Vagina (tissue), 2 donors: ENCODE data around the gene PPHLN1. TPM values are rescaled to one million over a fixed set of nuclear protein-coding genes. Genes with fewer than 3 reads are reported as not detected.

Source experiments
- DNase-seq, 2 donors: peaks; one replicate each; pipeline ENCODE4 v3.0.0-alpha.2; 2017; ENCODE audit errors: extremely low spot score in 2 of 2
- H3K27ac ChIP-seq: fragments of 200-600 bp; sonication (generic); one replicate; pipeline ENCODE4 v1.5.1; 2019
- H3K27me3 ChIP-seq: fragments of 200-600 bp; sonication (generic); one replicate; pipeline ENCODE4 v1.5.1; 2019
- H3K36me3 ChIP-seq, 2 donors: fragments of 200-600 bp; sonication (generic); one replicate each; pipeline ENCODE4 v1.5.1; 2017 to 2019
- H3K4me1 ChIP-seq: fragments of 200-600 bp; sonication (generic); one replicate; pipeline ENCODE4 v1.5.1; 2019
- H3K4me3 ChIP-seq, 2 donors: fragments of 200-600 bp; sonication (generic); 1 replicate in 1 of 2; 2 replicates in 1 of 2; pipeline ENCODE4 v1.5.1; 2016 to 2019
- H3K9me3 ChIP-seq: fragments of 200-600 bp; sonication (generic); one replicate; pipeline ENCODE4 v1.5.1; 2019
- CTCF ChIP-seq, 3 experiments: fragments of 450-650 bp in 2 of 3; fragments of 200-600 bp in 1 of 3; sonication (generic) in 1 of 3; IDR thresholded peaks; one replicate each; pipeline ENCODE4 v1.5.1; 2017 to 2019; ENCODE audit warnings: antibody characterized with exemption in 3 of 3, mild to moderate bottlenecking in 2 of 3, moderate library complexity in 2 of 3
- POLR2A ChIP-seq, 2 donors: fragments of 450-650 bp; IDR thresholded peaks; one replicate each; pipeline ENCODE4 v1.6.1; 2017; ENCODE audit warnings: antibody characterized with exemption in 2 of 2, mild to moderate bottlenecking in 2 of 2, moderate library complexity in 2 of 2
- POLR2AphosphoS5 ChIP-seq, 2 donors: sonication (generic); formaldehyde crosslinking; IDR thresholded peaks; one replicate each; pipeline ENCODE4 v1.9.0; 2017; ENCODE audit warnings: antibody characterized with exemption in 2 of 2, mild to moderate bottlenecking in 2 of 2, low read depth in 1 of 2; ENCODE audit not compliant: insufficient read depth in 1 of 2
- intact Hi-C: fragments of 100-400 bp; cut with DNase I; formaldehyde crosslinking; loops from one replicate; pipeline ENCODE4 v1.15.1; 2023
- total RNA-seq: library from RNA; depleted of rRNA; stranded (reverse); fragments of >200 nt; gene quantifications from one replicate; pipeline ENCODE4 v1.2.3, GENCODE V29; 2016

The PPHLN1 gene
- total RNA-seq, 1 donor from 2014 or later = 47.9 TPM

- H3K4me1 ChIP-seq = no peaks in the 10 kb centered on the region
- H3K27ac ChIP-seq = no peak overlapping the region
- intact Hi-C loops = no loop called here
- TF ChIP-seq POLR2A (IDR thresholded peaks at IDR 0.05) = no peak
- TF ChIP-seq POLR2AphosphoS5 (IDR thresholded peaks at IDR 0.05; ENCODE audit: insufficient read depth in 1 of 2, low read depth in 1 of 2) = no peak
- TF ChIP-seq CTCF (IDR thresholded peaks at IDR 0.05) = no peak
- H3K9me3 ChIP-seq = no peaks in the 10 kb centered on the region
- H3K36me3 ChIP-seq = no peaks in the 10 kb centered on the region
- no peak overlapping the region for H3K4me3 ChIP-seq
- H3K27me3 ChIP-seq = no peaks in the 10 kb centered on the region
- no peak for DNase-seq
These were observed 124.3 kb downstream of the PPHLN1 start for GRCh38 chr12:42450248-42450647.

- TF ChIP-seq CTCF (IDR thresholded peaks at IDR 0.05) (no peak), POLR2AphosphoS5 (IDR thresholded peaks at IDR 0.05; ENCODE audit: insufficient read depth in 1 of 2, low read depth in 1 of 2) (no peak), POLR2A (IDR thresholded peaks at IDR 0.05) (no peak)
- no peaks in the 10 kb centered on the region for H3K9me3 ChIP-seq
- no peaks in the 10 kb centered on the region for H3K27me3 ChIP-seq
- no peak for DNase-seq
- H3K36me3 ChIP-seq = peaks cover 0 to 18% of the 10 kb centered on the region in 2 donors
- no peak overlapping the region for H3K4me3 ChIP-seq
- H3K4me1 ChIP-seq = no peaks in the 10 kb centered on the region
- intact Hi-C loops = no loop called here
- H3K27ac ChIP-seq = no peak overlapping the region
These were observed 132.6 kb downstream of the PPHLN1 start for GRCh38 chr12:42458575-42458974.

- H3K36me3 ChIP-seq = peaks cover 0 to 26% of the 10 kb centered on the region in 2 donors
- DNase-seq = no peak
- no peaks in the 10 kb centered on the region for H3K4me1 ChIP-seq
- no peaks in the 10 kb centered on the region for H3K27me3 ChIP-seq
- H3K4me3 ChIP-seq = no peak overlapping the region
- no peaks in the 10 kb centered on the region for H3K9me3 ChIP-seq
- intact Hi-C loops = no loop called here
- no peak overlapping the region for H3K27ac ChIP-seq
- TF ChIP-seq POLR2A (IDR thresholded peaks at IDR 0.05) (no peak), POLR2AphosphoS5 (IDR thresholded peaks at IDR 0.05; ENCODE audit: insufficient read depth in 1 of 2, low read depth in 1 of 2) (no peak), CTCF (IDR thresholded peaks at IDR 0.05) (no peak)
These were observed 133.4 kb downstream of the PPHLN1 start for GRCh38 chr12:42459336-42459847.

- intact Hi-C loops = no loop called here
- no peaks in the 10 kb centered on the region for H3K4me1 ChIP-seq
- no peaks in the 10 kb centered on the region for H3K9me3 ChIP-seq
- DNase-seq = no peak
- no peak overlapping the region for H3K4me3 ChIP-seq
- peaks cover 0 to 37% of the 10 kb centered on the region in 2 donors for H3K36me3 ChIP-seq
- no peaks in the 10 kb centered on the region for H3K27me3 ChIP-seq
- no peak for TF ChIP-seq POLR2A (IDR thresholded peaks at IDR 0.05)
- no peak for TF ChIP-seq CTCF (IDR thresholded peaks at IDR 0.05)
- no peak for TF ChIP-seq POLR2AphosphoS5 (IDR thresholded peaks at IDR 0.05; ENCODE audit: insufficient read depth in 1 of 2, low read depth in 1 of 2)
- no peak overlapping the region for H3K27ac ChIP-seq
These were observed 136.5 kb downstream of the PPHLN1 start for GRCh38 chr12:42462486-42462885.

GRCh38 chr12:42463671-42464070 is 137.7 kb downstream of the PPHLN1 start:
- Histone ChIP-seq H3K27me3 (no peaks in the 10 kb centered on the region), H3K4me1 (no peaks in the 10 kb centered on the region), H3K4me3 (no peak overlapping the region), H3K36me3 (peaks cover 0 to 47% of the 10 kb centered on the region in 2 donors), H3K9me3 (no peaks in the 10 kb centered on the region), H3K27ac (no peak overlapping the region)
- intact Hi-C loops = no loop called here
- no peak for DNase-seq
- TF ChIP-seq POLR2AphosphoS5 (IDR thresholded peaks at IDR 0.05; ENCODE audit: insufficient read depth in 1 of 2, low read depth in 1 of 2) (no peak), POLR2A (IDR thresholded peaks at IDR 0.05) (no peak), CTCF (IDR thresholded peaks at IDR 0.05) (no peak)
